ENCODE data around the gene CEACAM5.

- TF ChIP-seq CTCF (IDR thresholded peaks at IDR 0.05) (no peak), EP300 (IDR thresholded peaks at IDR 0.05) (no peak)
Observed at GRCh38 chr19:41726493-41726892, 18.1 kb downstream of the CEACAM5 start.
